A673 (cell line): Measurements from ENCODE around the gene RNF144B. TPM values are rescaled to one million over a fixed set of nuclear protein-coding genes. Genes with fewer than 3 reads are reported as not detected.

ENCODE experiments used
- BruUV-seq: library from RNA; stranded (reverse); fragments of 400-500 nt; replicated peaks from 2 replicates; lab custom pipeline; 2021; lab: Mats Ljungman, UMichigan
- CTCF ChIA-PET: fragments of 300-600 bp; sonication (Branson Sonifier 250); formaldehyde crosslinking; loops from one replicate; lab custom pipeline; 2022; ENCODE audit warnings: antibody characterized with exemption; lab: Charles Lee
- POLR2A ChIA-PET: fragments of 300-600 bp; sonication (Branson Sonifier 250); formaldehyde crosslinking; loops from one replicate; lab custom pipeline; 2022; ENCODE audit warnings: antibody characterized with exemption; ENCODE audit not compliant: low non-redundant PET; lab: Charles Lee
- DNase-seq: peaks from one replicate; pipeline ENCODE4 v3.0.0-alpha.2; 2015; ENCODE audit warnings: low spot score
- H3K27ac ChIP-seq: fragments of 200-600 bp; sonication (generic); 2 replicates; pipeline ENCODE4 v1.5.1; 2016; ENCODE audit warnings: mixed run types, low read depth, mild to moderate bottlenecking, mixed read lengths, antibody characterized with exemption, low read length; ENCODE audit not compliant: poor library complexity, severe bottlenecking
- H3K27me3 ChIP-seq: fragments of 200-600 bp; sonication (generic); replicated peaks from 2 replicates; pipeline ENCODE4 v1.6.1; 2017; ENCODE audit warnings: mixed run types, low read depth, mild to moderate bottlenecking, mixed read lengths, antibody characterized with exemption, low read length; ENCODE audit not compliant: insufficient read depth, poor library complexity
- H3K36me3 ChIP-seq: fragments of 200-600 bp; sonication (generic); 2 replicates; pipeline ENCODE4 v1.6.1; 2016; ENCODE audit warnings: mixed run types, mild to moderate bottlenecking, mixed read lengths, antibody characterized with exemption, low read length; ENCODE audit not compliant: insufficient read depth, poor library complexity, severe bottlenecking
- H3K4me1 ChIP-seq: fragments of 200-600 bp; sonication (generic); 2 replicates; pipeline ENCODE4 v1.6.1; 2017; ENCODE audit warnings: mixed run types, mild to moderate bottlenecking, mixed read lengths, antibody characterized with exemption, low read length; ENCODE audit not compliant: insufficient read depth, poor library complexity, severe bottlenecking
- H3K4me3 ChIP-seq: fragments of 200-600 bp; sonication (generic); 2 replicates; pipeline ENCODE4 v1.5.1; 2016; ENCODE audit warnings: low read depth, mixed run types, mild to moderate bottlenecking, mixed read lengths, low read length; ENCODE audit not compliant: poor library complexity, severe bottlenecking
- H3K9me3 ChIP-seq: fragments of 200-600 bp; sonication (generic); 2 replicates; pipeline ENCODE4 v1.6.1; 2016; ENCODE audit warnings: mixed run types, low read depth, mild to moderate bottlenecking, mixed read lengths, antibody characterized with exemption, low read length; ENCODE audit not compliant: poor library complexity, severe bottlenecking
- EZH2 ChIP-seq: fragments of 200-600 bp; sonication (generic); IDR thresholded peaks from 2 replicates; pipeline ENCODE4 v1.6.1; 2017; ENCODE audit warnings: borderline replicate concordance, low read depth, mild to moderate bottlenecking, mixed read lengths, antibody characterized with exemption, low read length; ENCODE audit not compliant: poor library complexity, severe bottlenecking
- intact Hi-C: fragments of 100-400 bp; cut with micrococcal nuclease; formaldehyde crosslinking; loops from one replicate; pipeline ENCODE4 v1.10.0; 2022; ENCODE audit not compliant: unreplicated experiment
- total RNA-seq: library from RNA; stranded (reverse); gene quantifications from 2 replicates; pipeline ENCODE4 v1.2.3, GENCODE V29; 2021
- TF ChIP-seq, protein P1 (sequence below): fragments of 300-800, 200-600 bp; sonication (generic); conservative IDR thresholded peaks from 2 replicates; pipeline ENCODE4 v1.5.1; 2017; ENCODE audit warnings: low read depth, mild to moderate bottlenecking, antibody characterized with exemption, low read length, moderate library complexity, mixed read lengths

Gene RNF144B
- total RNA-seq, 1 experiment from 2014 or later: 0.82 TPM

DNA sequence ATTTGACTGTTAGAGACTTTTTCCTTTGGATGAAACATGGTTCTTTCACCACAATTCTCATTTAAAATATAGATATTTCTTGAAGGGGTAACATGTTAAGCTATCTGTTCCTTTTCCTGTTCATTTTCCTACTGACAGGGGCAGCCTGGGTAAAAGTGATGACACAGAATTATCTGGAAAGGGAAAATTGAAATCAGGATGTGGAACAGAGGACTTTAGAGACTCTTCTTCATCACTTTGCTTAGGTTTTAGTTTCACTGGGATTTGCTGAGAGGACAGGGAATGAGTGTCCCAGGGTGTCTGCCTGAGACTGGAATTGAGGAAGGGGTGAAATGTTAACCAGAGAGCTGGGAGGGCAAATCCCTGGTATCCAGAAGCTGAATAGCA is 116.0 kb downstream of the RNF144B start:
- no peaks in the 10 kb centered on the region for H3K9me3 ChIP-seq
- CTCF ChIA-PET: interaction anchor here (0.6 to 1.6 kb wide), 2 partner anchors 154 to 180 kb away, joined by 3 to 6 read pairs; no protein-coding TSS in a partner anchor
- H3K4me3 ChIP-seq: no peak overlapping the region
- no peak overlapping the region for H3K27ac ChIP-seq
- peaks cover 29% of the 10 kb centered on the region for H3K4me1 ChIP-seq
- H3K27me3 ChIP-seq: no peaks in the 10 kb centered on the region
- intact Hi-C loops: loop anchor here (5.0 to 10.0 kb wide), 5 partner anchors 241 to 1346 kb away; partner anchors contain the start of genes DEK, KDM1B and TPMT
- H3K36me3 ChIP-seq: no peaks in the 10 kb centered on the region
- POLR2A ChIA-PET: no interaction called here
- TF ChIP-seq, protein P1, sequence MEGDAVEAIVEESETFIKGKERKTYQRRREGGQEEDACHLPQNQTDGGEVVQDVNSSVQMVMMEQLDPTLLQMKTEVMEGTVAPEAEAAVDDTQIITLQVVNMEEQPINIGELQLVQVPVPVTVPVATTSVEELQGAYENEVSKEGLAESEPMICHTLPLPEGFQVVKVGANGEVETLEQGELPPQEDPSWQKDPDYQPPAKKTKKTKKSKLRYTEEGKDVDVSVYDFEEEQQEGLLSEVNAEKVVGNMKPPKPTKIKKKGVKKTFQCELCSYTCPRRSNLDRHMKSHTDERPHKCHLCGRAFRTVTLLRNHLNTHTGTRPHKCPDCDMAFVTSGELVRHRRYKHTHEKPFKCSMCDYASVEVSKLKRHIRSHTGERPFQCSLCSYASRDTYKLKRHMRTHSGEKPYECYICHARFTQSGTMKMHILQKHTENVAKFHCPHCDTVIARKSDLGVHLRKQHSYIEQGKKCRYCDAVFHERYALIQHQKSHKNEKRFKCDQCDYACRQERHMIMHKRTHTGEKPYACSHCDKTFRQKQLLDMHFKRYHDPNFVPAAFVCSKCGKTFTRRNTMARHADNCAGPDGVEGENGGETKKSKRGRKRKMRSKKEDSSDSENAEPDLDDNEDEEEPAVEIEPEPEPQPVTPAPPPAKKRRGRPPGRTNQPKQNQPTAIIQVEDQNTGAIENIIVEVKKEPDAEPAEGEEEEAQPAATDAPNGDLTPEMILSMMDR: no peak
- TF ChIP-seq EZH2: no peak
- BruUV-seq: no TSS peak
- no peak for DNase-seq

DNA sequence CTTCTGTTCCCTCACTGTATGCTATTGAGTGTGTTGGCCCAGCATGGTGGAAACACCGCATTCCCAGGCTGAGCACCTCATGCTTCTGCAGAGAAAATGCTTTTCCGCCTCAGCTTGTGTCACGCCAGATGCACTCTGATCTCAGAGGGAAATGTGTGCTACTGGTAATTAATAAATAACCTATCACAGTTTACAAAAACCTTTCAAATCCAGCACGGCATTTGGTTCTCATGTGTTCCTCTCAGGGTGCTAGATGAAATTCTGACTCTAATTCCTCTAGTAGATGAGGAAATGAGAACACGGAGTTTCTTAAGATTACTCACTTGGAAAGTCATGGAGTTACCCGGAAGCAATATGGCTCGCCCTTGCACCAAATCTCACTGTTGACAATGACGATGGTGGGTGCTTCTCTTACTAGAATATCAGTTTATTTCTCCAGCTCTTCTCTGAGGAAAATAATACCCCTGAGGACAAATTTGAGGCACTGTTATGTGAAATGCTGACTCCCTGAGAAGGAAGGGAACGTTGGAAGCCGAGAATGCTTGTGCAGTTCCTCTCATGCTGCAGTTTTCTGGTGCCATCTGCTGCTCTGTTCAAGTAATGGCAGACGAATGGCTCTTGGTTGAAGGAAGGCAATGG is 116.6 kb downstream of the RNF144B start:
- TF ChIP-seq, protein P1: peak; percentile 92
- no peak for TF ChIP-seq EZH2
- ChIA-PET POLR2A (no interaction called here), CTCF (interaction anchor here (0.6 to 1.6 kb wide), 2 partner anchors 155 to 180 kb away, joined by 3 to 6 read pairs; no protein-coding TSS in a partner anchor)
- peaks cover 30% of the 10 kb centered on the region for H3K4me1 ChIP-seq
- no peaks in the 10 kb centered on the region for H3K9me3 ChIP-seq
- DNase-seq: peak; percentile 88
- H3K4me3 ChIP-seq: no peak overlapping the region
- H3K27me3 ChIP-seq: no peaks in the 10 kb centered on the region
- H3K36me3 ChIP-seq: no peaks in the 10 kb centered on the region
- intact Hi-C loops: loop anchor here (1.0 to 10.0 kb wide), 6 partner anchors 179 to 1346 kb away; partner anchors contain the start of genes DEK, KDM1B and TPMT
- BruUV-seq: no TSS peak
- H3K27ac ChIP-seq: no peak overlapping the region

DNA sequence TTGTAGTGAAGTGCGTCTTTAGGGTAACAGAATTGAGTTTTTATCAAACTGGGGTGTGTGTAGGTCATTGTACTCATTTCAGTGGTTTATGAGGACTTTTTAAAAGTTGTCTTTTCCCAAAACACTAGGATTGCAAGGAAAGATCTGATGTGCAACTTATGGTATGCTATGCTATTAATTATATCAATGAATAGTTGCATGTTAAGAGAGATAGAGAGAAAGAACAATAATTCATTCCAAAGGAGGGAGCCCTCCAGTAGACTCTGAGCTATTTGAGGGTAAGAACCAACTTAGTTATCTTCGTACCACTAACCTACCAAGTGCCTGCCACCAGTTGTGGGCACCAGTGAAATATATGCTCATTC is 117.1 kb downstream of the RNF144B start:
- intact Hi-C loops: loop anchor here (1.0 to 10.0 kb wide), 6 partner anchors 180 to 1347 kb away; partner anchors contain the start of genes DEK, KDM1B and TPMT
- peaks cover 30% of the 10 kb centered on the region for H3K4me1 ChIP-seq
- no peaks in the 10 kb centered on the region for H3K27me3 ChIP-seq
- ChIA-PET CTCF (no interaction called here), POLR2A (no interaction called here)
- H3K27ac ChIP-seq: no peak overlapping the region
- no peaks in the 10 kb centered on the region for H3K9me3 ChIP-seq
- no peak for TF ChIP-seq EZH2
- no peak overlapping the region for H3K4me3 ChIP-seq
- BruUV-seq: no TSS peak
- H3K36me3 ChIP-seq: no peaks in the 10 kb centered on the region
- no peak for DNase-seq
